ENCODE results near the gene ATG16L1. TPM values are rescaled to one million over a fixed set of nuclear protein-coding genes. Genes with fewer than 3 reads are reported as not detected.

ATG16L1 gene
- total RNA-seq, 4 donors from 2014 or later = 12.3 to 38.0 (median 22.8) TPM

DNA sequence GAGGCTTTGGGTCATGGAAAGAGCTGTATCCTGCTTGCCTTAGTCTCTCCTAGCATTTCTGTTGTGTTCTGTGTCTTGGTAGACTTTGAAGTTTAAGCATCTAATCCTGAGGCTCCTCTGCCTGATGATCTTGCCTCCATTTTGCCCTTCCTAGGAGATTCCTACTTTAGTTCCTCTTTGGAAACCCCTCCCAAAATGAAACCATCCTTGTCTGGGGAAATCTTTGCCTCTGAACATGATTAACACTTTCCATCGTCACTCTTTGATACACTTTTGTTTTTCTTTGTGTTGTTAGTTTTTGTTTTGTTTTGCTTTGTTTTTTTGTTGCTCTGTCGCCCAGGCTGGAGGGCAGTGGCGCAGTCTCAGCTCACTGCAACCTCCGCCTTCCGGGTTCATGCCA lies 9.2 kb downstream of the ATG16L1 start:
- H3K4me3 ChIP-seq = no peak overlapping the region
- intact Hi-C loops (cut with DNase I) = no loop called here
- TF ChIP-seq POLR2A (IDR thresholded peaks at IDR 0.05) = no peak
- TF ChIP-seq, protein P1, sequence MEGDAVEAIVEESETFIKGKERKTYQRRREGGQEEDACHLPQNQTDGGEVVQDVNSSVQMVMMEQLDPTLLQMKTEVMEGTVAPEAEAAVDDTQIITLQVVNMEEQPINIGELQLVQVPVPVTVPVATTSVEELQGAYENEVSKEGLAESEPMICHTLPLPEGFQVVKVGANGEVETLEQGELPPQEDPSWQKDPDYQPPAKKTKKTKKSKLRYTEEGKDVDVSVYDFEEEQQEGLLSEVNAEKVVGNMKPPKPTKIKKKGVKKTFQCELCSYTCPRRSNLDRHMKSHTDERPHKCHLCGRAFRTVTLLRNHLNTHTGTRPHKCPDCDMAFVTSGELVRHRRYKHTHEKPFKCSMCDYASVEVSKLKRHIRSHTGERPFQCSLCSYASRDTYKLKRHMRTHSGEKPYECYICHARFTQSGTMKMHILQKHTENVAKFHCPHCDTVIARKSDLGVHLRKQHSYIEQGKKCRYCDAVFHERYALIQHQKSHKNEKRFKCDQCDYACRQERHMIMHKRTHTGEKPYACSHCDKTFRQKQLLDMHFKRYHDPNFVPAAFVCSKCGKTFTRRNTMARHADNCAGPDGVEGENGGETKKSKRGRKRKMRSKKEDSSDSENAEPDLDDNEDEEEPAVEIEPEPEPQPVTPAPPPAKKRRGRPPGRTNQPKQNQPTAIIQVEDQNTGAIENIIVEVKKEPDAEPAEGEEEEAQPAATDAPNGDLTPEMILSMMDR (IDR thresholded peaks at IDR 0.05) = no peak
- no peaks in the 10 kb centered on the region for H3K4me1 ChIP-seq
- no peak for DNase-seq
- H3K36me3 ChIP-seq = peaks cover 20 to 100% (median 44%) of the 10 kb centered on the region in 3 donors
- no peaks in the 10 kb centered on the region for H3K9me3 ChIP-seq
- WGBS, 2 donors = 89 to 96% methylated on average over 5 of the region's 5 CpGs
- H3K27me3 ChIP-seq = no peaks in the 10 kb centered on the region
- H3K27ac ChIP-seq = no peak overlapping the region

DNA sequence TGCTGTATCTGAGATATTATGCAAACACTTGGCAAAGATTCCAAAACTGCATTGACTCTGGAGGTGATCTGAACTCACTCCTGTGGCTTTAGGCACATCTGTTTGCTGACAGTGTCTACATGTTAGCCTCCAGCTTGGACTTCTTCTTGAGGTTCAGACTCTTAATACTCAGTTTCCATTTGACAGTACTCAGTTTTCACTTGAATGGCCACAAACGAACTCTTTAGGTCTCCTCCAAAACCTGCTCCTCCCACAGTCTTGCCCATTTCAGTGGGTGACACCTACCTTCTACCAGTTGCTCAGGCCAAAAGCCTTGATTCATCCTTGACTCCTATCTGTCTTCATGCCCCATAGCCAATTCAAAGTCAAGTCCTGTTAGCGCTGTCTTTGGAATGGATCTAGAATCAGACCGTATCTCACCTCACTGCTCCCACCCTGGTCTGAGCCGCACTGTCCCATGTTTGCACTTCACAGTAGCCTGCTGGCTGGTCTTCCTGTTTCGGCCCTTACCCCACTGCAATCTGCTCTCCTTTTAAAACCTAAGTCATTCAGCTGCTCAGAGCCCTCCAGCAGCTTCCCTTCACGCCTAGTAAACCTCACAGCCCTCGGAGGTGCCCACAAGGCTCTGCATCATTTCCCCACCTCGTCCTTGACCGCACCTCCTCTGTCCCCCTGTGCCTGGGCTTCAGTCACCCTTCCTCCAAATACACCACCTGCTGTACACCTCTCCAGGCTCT lies 10.5 kb downstream of the ATG16L1 start:
- 79 to 91% methylated on average over 9 of the region's 9 CpGs for WGBS, 2 donors
- no peaks in the 10 kb centered on the region for H3K4me1 ChIP-seq
- intact Hi-C loops (cut with DNase I) = no loop called here
- peaks cover 20 to 100% (median 48%) of the 10 kb centered on the region in 3 donors for H3K36me3 ChIP-seq
- no peak overlapping the region for H3K4me3 ChIP-seq
- no peaks in the 10 kb centered on the region for H3K27me3 ChIP-seq
- DNase-seq = no peak
- H3K9me3 ChIP-seq = no peaks in the 10 kb centered on the region
- no peak overlapping the region for H3K27ac ChIP-seq
- TF ChIP-seq, protein P1 (IDR thresholded peaks at IDR 0.05) = no peak
- TF ChIP-seq POLR2A (IDR thresholded peaks at IDR 0.05) = no peak

DNA sequence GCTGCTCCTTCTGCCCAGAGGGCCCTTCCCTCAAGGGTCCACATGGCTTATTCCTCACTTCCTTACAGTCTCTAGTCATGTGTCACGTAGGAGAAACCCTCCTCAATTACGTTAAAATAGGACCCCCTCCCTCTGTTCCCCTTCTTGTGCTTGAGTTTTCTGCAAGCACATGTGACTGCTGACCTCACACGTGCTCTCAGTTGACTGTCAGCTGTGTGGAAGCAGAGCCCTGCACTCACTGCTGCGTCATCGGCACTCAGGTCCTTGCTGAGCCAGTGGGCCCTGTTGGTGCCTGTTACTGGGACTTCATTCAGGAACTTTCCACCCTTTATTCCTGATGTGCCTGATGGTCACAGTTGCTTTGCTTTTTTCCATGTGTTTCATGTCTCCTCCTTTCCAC lies 11.1 kb downstream of the ATG16L1 start:
- Histone ChIP-seq H3K27ac (no peak overlapping the region), H3K27me3 (no peaks in the 10 kb centered on the region), H3K4me3 (no peak overlapping the region), H3K4me1 (no peaks in the 10 kb centered on the region), H3K9me3 (no peaks in the 10 kb centered on the region), H3K36me3 (peaks cover 20 to 100% (median 44%) of the 10 kb centered on the region in 3 donors)
- no peak for TF ChIP-seq POLR2A (IDR thresholded peaks at IDR 0.05)
- TF ChIP-seq, protein P1 (IDR thresholded peaks at IDR 0.05) = no peak
- WGBS, 2 donors = 95 to 97% methylated on average over 5 of the region's 5 CpGs
- no peak for DNase-seq
- intact Hi-C loops (cut with DNase I) = no loop called here

DNA sequence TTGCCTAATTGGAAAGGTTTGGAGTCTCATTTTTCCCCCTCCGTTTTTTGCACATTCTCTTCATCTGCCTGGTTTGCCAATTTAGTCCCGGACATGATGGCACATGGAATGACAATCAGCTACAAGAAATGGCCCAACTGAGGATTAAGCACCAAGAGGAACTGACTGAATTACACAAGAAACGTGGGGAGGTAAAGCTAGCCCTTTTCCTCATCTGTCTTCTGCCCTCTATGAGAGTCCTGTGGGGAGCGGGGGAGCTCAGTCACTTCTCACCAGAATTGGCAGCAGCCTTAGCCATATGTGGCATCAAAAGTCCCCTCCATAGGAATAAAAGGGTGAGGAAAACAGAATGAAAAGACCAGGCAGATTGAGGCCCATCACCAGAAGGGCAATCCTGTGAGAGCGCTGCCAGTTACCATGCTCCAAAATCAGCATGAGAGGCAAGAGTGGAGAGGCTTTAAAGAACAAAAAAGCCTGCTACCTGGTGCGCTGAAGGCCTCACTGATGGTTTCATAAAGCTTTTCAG lies 11.6 kb downstream of the ATG16L1 start:
- intact Hi-C loops (cut with DNase I) = no loop called here
- WGBS, 2 donors = 79 to 98% methylated on average over 5 to 6 of the region's 6 CpGs
- no peak overlapping the region for H3K4me3 ChIP-seq
- no peaks in the 10 kb centered on the region for H3K4me1 ChIP-seq
- no peaks in the 10 kb centered on the region for H3K9me3 ChIP-seq
- H3K36me3 ChIP-seq = peaks cover 24 to 100% (median 43%) of the 10 kb centered on the region in 3 donors
- DNase-seq = no peak
- TF ChIP-seq POLR2A (IDR thresholded peaks at IDR 0.05) = no peak
- TF ChIP-seq, protein P1 (IDR thresholded peaks at IDR 0.05) = no peak
- no peak overlapping the region for H3K27ac ChIP-seq
- no peaks in the 10 kb centered on the region for H3K27me3 ChIP-seq

DNA sequence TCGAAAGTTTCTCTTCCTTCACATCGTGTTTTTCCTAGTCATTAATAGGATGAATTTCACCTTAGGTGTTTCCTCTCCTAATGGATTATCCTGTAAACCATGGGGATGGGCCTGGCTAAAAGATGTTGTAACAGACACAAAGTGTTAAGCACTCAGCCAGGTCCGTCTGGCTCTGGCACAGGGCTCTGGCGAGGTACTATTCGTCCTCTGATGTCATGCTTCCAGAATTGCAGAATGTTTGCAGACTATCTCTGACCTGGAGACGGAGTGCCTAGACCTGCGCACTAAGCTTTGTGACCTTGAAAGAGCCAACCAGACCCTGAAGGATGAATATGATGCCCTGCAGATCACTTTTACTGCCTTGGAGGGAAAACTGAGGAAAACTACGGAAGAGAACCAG lies 13.2 kb downstream of the ATG16L1 start:
- H3K9me3 ChIP-seq = no peaks in the 10 kb centered on the region
- H3K36me3 ChIP-seq = peaks cover 24 to 100% (median 43%) of the 10 kb centered on the region in 3 donors
- H3K4me3 ChIP-seq = no peak overlapping the region
- intact Hi-C loops (cut with DNase I) = no loop called here
- no peak for DNase-seq
- WGBS, 2 donors = 81 to 95% methylated on average over 7 to 8 of the region's 8 CpGs
- H3K27ac ChIP-seq = no peak overlapping the region
- no peaks in the 10 kb centered on the region for H3K27me3 ChIP-seq
- no peaks in the 10 kb centered on the region for H3K4me1 ChIP-seq
- TF ChIP-seq, protein P1 (IDR thresholded peaks at IDR 0.05) = no peak
- TF ChIP-seq POLR2A (IDR thresholded peaks at IDR 0.05) = no peak

All from esophagus squamous epithelium (tissue), 5 donors.